ENCODE results near the gene RAMP3.

RAMP3 gene

DNA sequence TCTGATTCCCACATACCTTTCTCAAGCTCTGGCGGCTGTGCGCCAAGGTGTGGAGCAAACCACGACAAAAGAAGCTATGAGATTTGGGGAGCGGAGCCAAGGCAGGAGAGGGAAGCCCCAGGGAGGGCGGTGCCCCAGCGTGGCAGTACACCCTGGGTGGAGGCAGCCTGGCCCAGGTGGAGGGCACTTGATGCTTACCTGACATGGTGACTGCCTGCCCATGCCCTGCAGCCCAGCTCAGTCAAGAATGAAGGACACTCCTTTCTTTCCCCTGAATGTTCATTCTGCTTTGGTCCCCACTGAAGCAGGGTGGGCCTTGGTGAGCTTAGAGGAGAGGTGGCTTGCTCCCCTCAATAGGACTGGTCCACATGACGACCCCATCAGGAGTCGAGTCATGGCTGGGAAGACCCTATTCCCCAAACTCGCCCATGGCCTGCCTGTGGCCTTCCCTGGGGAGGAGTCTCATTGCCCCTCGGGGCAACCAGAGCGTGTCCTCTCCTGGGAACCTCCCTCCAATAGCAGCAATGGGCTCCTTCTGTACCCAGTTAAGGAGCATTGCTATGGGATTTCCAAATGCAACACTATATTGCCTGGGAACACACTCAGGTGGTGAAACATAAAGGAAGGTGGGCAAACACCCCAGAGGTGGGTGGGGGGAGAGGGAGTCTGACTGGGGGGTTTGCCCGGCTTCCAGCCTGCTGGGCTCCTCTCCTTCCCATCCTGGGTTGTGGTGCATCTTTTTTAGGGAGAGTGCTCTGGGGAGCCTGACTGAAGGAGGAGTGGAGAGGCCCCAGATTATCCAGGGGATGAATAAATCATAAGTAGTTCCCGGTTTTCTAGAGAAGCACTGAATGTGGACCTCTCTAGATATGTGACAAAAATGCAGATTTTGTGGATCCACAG is 22.7 kb downstream of the RAMP3 start:
- TF ChIP-seq, protein P1, sequence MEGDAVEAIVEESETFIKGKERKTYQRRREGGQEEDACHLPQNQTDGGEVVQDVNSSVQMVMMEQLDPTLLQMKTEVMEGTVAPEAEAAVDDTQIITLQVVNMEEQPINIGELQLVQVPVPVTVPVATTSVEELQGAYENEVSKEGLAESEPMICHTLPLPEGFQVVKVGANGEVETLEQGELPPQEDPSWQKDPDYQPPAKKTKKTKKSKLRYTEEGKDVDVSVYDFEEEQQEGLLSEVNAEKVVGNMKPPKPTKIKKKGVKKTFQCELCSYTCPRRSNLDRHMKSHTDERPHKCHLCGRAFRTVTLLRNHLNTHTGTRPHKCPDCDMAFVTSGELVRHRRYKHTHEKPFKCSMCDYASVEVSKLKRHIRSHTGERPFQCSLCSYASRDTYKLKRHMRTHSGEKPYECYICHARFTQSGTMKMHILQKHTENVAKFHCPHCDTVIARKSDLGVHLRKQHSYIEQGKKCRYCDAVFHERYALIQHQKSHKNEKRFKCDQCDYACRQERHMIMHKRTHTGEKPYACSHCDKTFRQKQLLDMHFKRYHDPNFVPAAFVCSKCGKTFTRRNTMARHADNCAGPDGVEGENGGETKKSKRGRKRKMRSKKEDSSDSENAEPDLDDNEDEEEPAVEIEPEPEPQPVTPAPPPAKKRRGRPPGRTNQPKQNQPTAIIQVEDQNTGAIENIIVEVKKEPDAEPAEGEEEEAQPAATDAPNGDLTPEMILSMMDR (IDR thresholded peaks at IDR 0.05; ENCODE audit: poor library complexity, severe bottlenecking), result no peak
- DNase-seq (ENCODE audit: low spot score), result peak; percentile 30
- H3K4me3 ChIP-seq (ENCODE audit: severe bottlenecking), result no peak overlapping the region
- no peaks in the 10 kb centered on the region for H3K36me3 ChIP-seq (ENCODE audit: low read depth)
- no peaks in the 10 kb centered on the region for H3K9me3 ChIP-seq (ENCODE audit: severe bottlenecking)
- H3K27me3 ChIP-seq (ENCODE audit: insufficient read depth, poor library complexity, severe bottlenecking), result peaks cover 2% of the 10 kb centered on the region
- no peaks in the 10 kb centered on the region for H3K4me1 ChIP-seq (ENCODE audit: insufficient read depth, poor library complexity, severe bottlenecking)
- H3K27ac ChIP-seq (ENCODE audit: poor library complexity, severe bottlenecking), result no peak overlapping the region
- no peak for ATAC-seq (ENCODE audit: low read depth)

DNA sequence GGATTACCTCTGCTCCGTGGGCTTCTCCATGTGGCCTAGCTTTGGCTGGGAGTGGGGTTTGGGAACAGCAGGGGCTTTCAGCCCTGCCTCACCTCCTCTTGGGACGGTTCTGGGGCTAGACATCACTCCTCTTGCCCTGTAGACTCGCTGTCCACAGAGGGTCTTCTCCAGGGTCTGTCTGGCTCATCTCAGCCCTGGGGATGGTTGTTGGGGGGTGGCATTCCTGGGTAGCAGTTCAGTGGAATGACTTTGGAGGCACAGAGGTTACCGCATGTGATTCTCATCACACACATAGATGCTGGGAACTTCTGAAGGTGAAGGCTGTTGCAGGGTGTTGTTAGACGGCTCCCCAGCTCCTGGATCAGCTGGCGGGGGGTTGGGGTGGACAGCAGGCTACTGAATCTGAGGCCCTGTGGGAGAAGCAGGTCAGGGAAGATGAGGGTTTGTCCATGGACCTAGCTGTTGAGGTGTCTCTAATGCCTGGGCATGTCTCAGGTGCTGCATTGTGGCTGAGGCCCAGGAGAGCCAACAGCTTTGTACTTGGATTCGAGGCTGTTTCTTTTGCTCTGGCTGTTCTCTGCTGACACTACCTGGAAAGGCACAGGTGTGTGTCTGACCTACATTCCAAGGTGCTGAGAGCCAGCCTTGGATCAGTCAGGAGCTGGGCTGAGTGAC is 23.8 kb downstream of the RAMP3 start:
- Histone ChIP-seq H3K4me3 (ENCODE audit: severe bottlenecking) (no peak overlapping the region), H3K9me3 (ENCODE audit: severe bottlenecking) (no peaks in the 10 kb centered on the region), H3K27ac (ENCODE audit: poor library complexity, severe bottlenecking) (no peak overlapping the region), H3K4me1 (ENCODE audit: insufficient read depth, poor library complexity, severe bottlenecking) (no peaks in the 10 kb centered on the region), H3K36me3 (ENCODE audit: low read depth) (no peaks in the 10 kb centered on the region), H3K27me3 (ENCODE audit: insufficient read depth, poor library complexity, severe bottlenecking) (peaks cover 2% of the 10 kb centered on the region)
- TF ChIP-seq, protein P1 (IDR thresholded peaks at IDR 0.05; ENCODE audit: poor library complexity, severe bottlenecking), result no peak
- ATAC-seq (ENCODE audit: low read depth) (no peak), DNase-seq (ENCODE audit: low spot score) (peak; percentile 21)

DNA sequence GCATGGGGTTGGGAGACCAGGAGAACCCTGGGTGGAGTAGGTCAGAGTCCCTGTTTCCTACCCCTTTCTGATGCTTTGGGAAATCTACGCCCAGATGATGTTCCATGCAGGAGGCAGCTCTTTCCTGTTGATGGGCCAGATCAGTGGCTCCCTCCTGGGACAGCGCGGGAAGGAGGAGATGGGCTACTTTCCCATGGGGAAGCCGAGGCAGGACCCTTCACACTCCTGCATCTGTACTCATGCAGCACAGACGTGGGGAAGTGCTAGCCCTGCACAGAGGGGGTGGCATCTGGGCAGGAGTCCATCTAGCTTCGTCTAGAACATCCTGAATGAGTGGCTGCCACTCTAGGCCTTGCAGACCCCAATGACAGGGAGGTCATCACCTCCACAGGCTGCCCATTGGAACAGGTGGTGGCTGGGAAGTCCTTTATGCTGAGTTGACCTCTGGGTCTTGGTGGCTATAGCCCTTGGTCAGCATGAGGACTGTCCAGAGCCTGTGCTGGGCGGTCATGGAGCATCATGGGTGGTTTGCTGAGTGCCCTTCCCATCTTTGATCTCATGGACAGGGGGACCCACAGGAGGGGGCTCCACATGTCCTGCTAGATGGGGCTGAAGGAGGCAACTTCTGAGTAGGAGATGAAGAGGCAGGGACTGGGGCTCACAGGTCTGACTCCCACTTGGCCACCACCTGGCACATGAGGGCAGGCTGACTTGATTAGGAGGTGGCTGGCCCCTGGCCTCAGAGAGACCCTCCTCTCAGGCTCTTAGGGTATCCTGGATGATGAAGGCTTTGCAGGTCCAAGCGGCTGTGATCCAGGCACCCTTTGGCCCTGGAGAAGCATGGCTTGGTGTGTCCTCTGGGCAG is 24.6 kb downstream of the RAMP3 start:
- DNase-seq (ENCODE audit: low spot score), result peak; percentile 28

DNA sequence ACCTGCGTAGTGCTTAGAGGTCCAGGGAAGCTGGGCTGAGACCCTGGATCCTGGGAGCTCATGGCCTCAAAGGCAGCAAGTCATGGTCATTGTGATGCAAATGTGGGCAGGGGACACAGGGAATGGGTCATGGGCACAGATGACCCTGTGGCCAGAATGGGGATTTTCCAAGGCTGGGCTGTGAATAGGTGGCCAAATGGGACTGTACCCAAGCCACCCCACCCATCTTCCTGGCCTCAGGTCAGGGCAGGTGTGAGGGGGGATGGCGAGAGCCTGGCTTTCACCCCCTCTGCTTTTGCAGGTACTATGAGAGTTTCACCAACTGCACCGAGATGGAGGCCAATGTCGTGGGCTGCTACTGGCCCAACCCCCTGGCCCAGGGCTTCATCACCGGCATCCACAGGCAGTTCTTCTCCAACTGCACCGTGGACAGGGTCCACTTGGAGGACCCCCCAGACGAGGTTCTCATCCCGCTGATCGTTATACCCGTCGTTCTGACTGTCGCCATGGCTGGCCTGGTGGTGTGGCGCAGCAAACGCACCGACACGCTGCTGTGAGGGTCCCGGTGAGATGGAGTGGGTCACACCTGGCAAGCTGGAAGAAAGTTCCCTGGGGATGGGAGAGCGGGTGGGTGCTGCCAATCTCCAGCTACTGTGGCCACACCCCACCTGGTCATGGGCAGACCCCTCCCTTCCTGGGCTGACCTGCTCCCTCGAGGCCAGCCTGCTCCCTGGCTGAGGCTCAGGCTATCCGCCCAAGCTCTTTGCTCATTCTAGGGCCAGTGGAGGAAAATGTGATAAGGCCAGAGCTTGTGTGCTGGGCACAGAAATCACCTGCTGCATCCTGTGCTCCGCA is 25.5 kb downstream of the RAMP3 start:
- Histone ChIP-seq H3K36me3 (ENCODE audit: low read depth) (no peaks in the 10 kb centered on the region), H3K27me3 (ENCODE audit: insufficient read depth, poor library complexity, severe bottlenecking) (peaks cover 2% of the 10 kb centered on the region), H3K4me1 (ENCODE audit: insufficient read depth, poor library complexity, severe bottlenecking) (no peaks in the 10 kb centered on the region), H3K4me3 (ENCODE audit: severe bottlenecking) (no peak overlapping the region), H3K9me3 (ENCODE audit: severe bottlenecking) (no peaks in the 10 kb centered on the region), H3K27ac (ENCODE audit: poor library complexity, severe bottlenecking) (no peak overlapping the region)
- TF ChIP-seq, protein P1 (IDR thresholded peaks at IDR 0.05; ENCODE audit: poor library complexity, severe bottlenecking), result no peak
- ATAC-seq (ENCODE audit: low read depth), result no peak
- peak; percentile 28 for DNase-seq (ENCODE audit: low spot score)

More for the DNA sequence above, 24.6 kb downstream of the RAMP3 start:
- TF ChIP-seq, protein P1 (IDR thresholded peaks at IDR 0.05; ENCODE audit: poor library complexity, severe bottlenecking), result no peak
- Histone ChIP-seq H3K27me3 (ENCODE audit: insufficient read depth, poor library complexity, severe bottlenecking) (peaks cover 2% of the 10 kb centered on the region), H3K4me3 (ENCODE audit: severe bottlenecking) (no peak overlapping the region), H3K4me1 (ENCODE audit: insufficient read depth, poor library complexity, severe bottlenecking) (no peaks in the 10 kb centered on the region), H3K36me3 (ENCODE audit: low read depth) (no peaks in the 10 kb centered on the region), H3K27ac (ENCODE audit: poor library complexity, severe bottlenecking) (no peak overlapping the region), H3K9me3 (ENCODE audit: severe bottlenecking) (no peaks in the 10 kb centered on the region)
- ATAC-seq (ENCODE audit: low read depth), result no peak

All from RWPE2 (cell line).